Measurements from ENCODE around the gene TXNL1.
"Not testable (repeated sequence)": the region's sequence is repeated elsewhere in the genome, so short reads cannot be mapped to it uniquely, and the experiment has no call there.

Gene TXNL1

GRCh38 chr18:56643381-56643780 lies 5.0 kb upstream of the TXNL1 start:
- no peak for DNase-seq

DNA sequence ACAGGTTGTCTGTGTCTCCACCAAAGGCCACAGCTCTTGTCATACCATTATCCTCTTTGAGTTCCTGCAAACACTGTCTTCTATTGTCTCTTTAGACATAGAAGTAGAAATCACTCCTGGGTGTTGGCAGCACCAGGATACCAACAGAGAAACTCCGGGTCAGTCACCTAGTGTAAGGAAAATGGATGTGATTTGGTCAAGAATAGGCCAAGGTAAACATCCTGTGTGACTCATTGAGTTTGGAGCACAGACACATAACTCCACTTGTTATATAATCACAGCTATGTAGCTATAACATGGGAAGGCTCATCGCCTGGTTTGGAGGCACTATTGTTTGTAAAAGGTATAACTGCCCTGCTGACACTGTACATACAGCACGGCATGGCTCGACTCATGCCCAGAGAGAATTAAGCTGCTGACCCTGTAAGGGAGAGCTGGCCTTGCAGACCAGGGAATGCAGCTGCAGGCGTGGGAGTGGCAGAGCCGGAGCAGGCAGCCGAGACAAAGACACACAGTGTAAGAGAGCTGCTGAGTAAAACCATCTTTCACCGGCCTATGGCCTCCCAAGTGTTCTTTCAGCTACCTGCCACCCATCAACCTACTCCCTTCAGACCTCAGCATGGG lies 3.4 kb upstream of the TXNL1 start:
- no peak for DNase-seq

- DNase-seq, result no peak
Observed at GRCh38 chr18:56639571-56639970, 1.2 kb upstream of the TXNL1 start.

- DNase-seq, result no peak
Observed at GRCh38 chr18:56639104-56639381, 651 bp upstream of the TXNL1 start.

DNA sequence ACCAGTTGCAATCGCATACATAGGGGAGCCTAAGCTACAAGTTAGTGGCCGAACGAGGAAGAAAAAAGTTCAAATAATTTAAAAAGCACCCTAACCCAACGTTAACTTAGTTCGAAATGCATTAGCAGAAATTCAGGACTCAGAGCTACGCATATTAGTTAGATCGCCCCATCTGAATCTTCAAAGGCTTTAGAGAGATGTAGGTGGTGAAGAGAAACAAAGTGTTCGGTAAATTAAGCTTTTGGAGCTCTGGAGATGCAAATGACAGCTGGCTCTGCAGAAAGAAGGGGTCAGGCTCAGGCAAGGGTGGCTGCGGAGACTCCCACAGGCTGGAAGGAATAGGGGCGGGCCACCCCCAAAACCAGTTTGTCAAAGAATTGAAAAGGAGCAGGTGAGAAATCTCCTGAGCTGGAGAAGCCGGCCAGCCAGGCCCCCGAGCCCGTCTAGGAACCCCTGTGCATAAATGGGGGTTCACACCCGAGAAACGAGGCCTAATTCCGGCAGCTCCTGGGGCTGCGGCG lies 621 bp downstream of the TXNL1 start:
- no peak for DNase-seq

- no peak for DNase-seq
Observed at GRCh38 chr18:56637176-56637575, 1.2 kb downstream of the TXNL1 start.

DNA sequence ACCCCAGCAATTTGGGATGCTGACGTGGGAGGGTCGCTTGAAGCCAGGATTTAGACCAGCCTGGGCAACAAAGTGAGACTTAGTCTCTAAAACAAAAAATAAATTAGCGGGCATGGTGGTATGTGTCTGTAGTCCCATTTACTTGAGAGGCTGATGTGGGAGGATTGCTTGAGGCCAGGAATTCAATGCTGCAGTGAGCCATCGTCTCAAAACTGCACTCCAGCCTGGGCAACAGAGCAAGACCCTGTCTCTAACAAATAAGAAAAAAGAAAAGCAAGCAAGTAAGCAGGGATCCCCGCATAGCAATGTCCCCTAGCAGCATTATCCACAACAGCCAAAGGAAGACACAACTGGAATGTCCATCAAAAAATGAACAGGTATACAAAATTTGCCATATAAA lies 3.4 kb downstream of the TXNL1 start:
- no peak for DNase-seq

- no peak for DNase-seq
Observed at GRCh38 chr18:56632070-56633022, 6.0 kb downstream of the TXNL1 start.

DNA sequence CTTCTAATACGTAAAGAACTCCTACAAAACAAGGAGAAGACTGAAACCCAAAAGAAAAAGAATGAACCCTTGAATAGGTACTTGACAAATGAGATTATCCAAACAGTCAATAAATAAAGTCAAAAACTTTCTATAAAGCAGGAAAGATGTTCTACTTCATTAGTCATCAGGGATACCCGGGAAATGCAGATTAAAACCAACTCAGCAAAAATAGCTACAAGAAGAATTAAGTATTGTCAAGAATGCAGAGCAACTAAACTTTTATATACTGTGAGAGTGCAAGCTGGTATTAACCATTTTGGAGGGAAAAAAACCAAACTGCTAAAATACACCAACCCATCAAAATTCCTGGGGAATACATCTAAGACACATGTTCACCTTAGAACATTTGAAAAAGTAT lies 10.4 kb downstream of the TXNL1 start:
- no peak for DNase-seq

DNA sequence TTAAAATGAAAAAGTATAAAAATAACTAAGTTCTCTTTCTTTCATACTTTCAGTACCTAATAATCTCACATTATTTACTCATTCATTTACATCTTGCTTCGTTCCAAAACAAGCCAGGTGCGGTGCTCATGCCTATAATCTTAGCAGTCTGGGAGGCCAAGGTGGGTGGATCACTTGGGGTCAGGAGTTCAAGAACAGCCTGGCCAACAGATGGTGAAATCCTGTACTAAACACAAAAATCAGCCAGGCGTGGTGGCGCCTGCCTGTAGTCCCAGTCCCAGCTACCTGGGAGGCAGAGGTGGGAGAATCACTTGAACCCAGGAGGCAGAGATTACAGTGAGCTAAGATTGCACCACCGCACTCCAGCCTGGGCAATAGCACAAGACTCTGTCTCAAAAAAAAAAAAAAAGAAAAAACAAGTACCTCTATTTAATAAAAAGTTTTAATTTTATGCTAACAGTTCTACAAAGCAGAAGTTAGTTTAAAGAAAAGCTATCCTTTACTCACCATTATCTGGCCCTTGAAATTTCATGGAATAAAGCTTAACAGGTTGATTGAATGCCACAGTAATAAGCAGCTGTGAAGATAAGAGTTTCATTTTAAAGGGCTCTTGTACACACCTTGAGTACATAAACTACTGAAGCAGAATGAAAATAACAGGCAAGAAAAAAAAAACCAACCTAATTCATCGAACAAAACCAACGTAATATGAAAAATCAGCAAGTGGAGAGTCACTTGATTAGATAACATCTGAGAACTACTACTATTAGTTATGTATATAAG lies 22.5 kb downstream of the TXNL1 start:
- DNase-seq, result no peak

DNA sequence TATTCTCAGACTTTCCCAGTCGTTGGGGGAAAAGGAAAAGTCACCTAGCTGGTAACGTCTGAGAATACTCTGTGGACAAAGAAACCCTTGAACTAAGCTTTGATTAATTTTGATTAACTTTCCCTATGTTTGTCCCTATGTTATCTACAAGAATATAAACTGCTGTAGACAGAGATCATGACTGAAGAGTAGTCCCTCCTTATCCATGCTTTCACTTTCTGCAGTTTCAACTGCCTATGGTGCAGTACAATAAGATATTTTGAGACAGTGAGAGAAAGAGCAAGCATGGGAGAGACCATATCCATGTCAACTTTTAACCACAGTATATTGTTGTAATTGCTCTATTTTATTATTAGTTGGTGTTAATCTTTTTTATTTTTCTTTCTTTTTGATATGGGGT lies 31.8 kb downstream of the TXNL1 start:
- DNase-seq, result no peak

- DNase-seq, result no peak
Observed at GRCh38 chr18:56598422-56598821, 40.0 kb downstream of the TXNL1 start.

DNA sequence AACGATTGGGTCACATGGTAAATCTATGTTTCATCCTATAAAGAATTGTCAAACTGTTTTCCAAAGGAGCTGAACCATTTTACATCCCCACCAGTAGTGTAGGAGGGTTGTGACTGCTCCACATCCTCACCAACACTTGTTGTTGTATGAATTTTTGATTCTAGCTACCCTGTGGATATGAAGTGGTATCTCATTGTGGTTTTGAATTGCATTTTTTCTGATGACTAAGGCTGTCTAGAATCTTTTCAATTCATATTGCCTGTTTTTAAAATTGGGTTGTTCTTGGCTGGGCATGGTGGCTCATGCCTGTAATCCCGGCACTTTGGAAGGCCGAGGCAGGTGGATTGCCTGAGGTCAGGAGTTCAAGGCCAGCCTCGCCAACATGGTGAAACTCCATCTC lies 44.5 kb downstream of the TXNL1 start:
- DNase-seq, result no peak

GRCh38 chr18:56580026-56580425 lies 58.4 kb downstream of the TXNL1 start:
- no peak for DNase-seq

- DNase-seq, result no peak
Observed at GRCh38 chr18:56579451-56579850, 58.9 kb downstream of the TXNL1 start.

GRCh38 chr18:56576826-56577573 lies 61.4 kb downstream of the TXNL1 start:
- DNase-seq, result no peak

- peak in 1 of 2 donors; percentile 34 for DNase-seq
Observed at GRCh38 chr18:56575819-56576663, 62.4 kb downstream of the TXNL1 start.

DNA sequence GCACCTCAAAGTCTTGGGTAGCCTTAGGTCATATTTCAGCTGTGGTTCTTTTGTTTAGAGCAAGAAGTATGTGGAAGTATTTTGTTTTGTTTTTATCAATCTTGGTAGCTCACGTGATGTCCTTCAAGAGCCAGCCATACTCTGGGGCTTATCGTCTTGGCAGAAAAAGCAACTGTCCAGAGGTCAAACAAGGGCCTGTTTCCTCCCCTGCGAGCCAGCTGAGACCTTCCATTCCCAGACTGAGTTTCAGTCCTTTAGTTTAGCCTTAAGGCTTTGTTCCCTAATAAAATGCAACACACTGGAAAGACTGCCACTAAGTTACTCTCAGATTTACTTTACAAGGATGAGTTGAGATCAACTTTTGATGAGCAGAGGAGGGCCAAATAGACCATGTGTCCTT lies 63.5 kb downstream of the TXNL1 start:
- no peak for DNase-seq

GRCh38 chr18:56572267-56572666 lies 66.1 kb downstream of the TXNL1 start:
- DNase-seq, result not testable (repeated sequence)

DNA sequence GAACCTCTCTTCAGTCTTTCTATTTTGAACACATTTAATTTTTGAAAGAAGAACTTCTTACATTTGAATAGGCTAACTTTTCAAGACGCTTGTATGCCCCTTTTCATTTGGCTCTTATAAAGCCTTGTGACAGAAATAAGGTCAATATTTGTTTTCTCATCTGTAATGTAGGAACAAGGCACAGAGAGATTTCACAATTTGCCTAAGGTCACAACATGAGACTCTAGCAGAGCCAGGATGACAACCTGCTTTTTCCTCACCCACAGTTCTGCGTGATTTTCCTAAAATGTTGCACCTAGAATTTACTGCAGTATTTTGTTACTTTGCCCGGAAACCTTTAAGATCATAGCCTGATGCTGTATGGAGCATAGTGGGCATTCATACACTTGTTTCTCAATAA lies 67.4 kb downstream of the TXNL1 start:
- no peak for DNase-seq

- DNase-seq, result no peak
Observed at GRCh38 chr18:56569416-56569815, 69.0 kb downstream of the TXNL1 start.

DNA sequence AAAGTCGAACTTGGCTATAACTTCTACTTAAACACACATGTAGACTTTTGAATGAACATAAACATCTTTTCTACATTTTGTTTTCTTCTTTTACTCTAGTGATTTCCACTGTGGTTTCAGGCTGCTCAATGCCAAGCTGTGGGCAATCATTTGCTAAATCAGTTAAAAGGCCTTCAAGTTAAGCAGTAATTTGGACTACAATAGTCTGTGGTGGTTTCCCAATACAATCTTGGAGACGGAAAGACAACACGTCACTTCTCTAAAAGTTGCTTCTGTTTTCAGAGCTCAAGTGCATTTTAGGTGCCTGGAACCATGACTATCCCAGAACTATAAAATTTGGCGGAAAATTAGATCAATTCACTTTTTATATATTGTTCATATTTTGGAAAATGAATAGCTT lies 69.4 kb downstream of the TXNL1 start:
- no peak for DNase-seq
